HEK293 (cell line): ENCODE measurements around the gene GPR141.

ENCODE experiments used
- CTCF ChIA-PET: fragments of 350-600 bp; formaldehyde crosslinking; extraction: SDS; loops from one replicate; lab custom pipeline; 2021; ENCODE audit warnings: antibody characterized with exemption; lab: Yijun Ruan, JAX
- POLR2A ChIA-PET: fragments of 300-600 bp; formaldehyde crosslinking; extraction: SDS; loops from one replicate; lab custom pipeline; 2020; ENCODE audit warnings: antibody characterized with exemption, inconsistent platforms; lab: Yijun Ruan, JAX
- H3K27ac ChIP-seq: fragments of 200-500 bp; sonication (Bioruptor generic); 2 replicates; pipeline ENCODE4 v1.5.1; 2014; ENCODE audit warnings: low read depth, low read length, control low read depth, inconsistent platforms; ENCODE audit errors: extremely low read depth
- H3K36me3 ChIP-seq, 2 experiments: fragments of 200-500 bp in 1 of 2; sonication (Bioruptor generic) in 1 of 2; 1 replicate in 1 of 2; 2 replicates in 1 of 2; pipeline ENCODE4 v1.5.1; 2014 to 2017; ENCODE audit warnings: inconsistent platforms in 2 of 2, low read length in 2 of 2; ENCODE audit not compliant: control insufficient read depth in 2 of 2, insufficient read depth in 1 of 2
- H3K4me1 ChIP-seq: fragments of 200-500 bp; sonication (Bioruptor generic); 2 replicates; pipeline ENCODE4 v1.5.1; 2014; ENCODE audit warnings: mild to moderate bottlenecking, low read length, inconsistent platforms; ENCODE audit not compliant: control insufficient read depth, insufficient read depth
- H3K4me3 ChIP-seq: 2 replicates; pipeline ENCODE4 v1.5.1; 2011; ENCODE audit warnings: low read depth, mild to moderate bottlenecking, control low read depth, low read length, moderate library complexity
- H3K9me3 ChIP-seq: fragments of 200-500 bp; sonication (Bioruptor generic); 2 replicates; pipeline ENCODE4 v1.5.1; 2014; ENCODE audit warnings: low read depth, low read length, inconsistent platforms; ENCODE audit not compliant: control insufficient read depth, insufficient read depth
- BCL11A ChIP-seq: fragments of 450-650 bp; formaldehyde crosslinking; IDR thresholded peaks from 2 replicates; pipeline ENCODE4 v1.5.1; 2016; ENCODE audit warnings: low read depth, missing biosample characterization, missing genetic modification characterization
- BCL11B ChIP-seq: fragments of 450-650 bp; formaldehyde crosslinking; IDR thresholded peaks from 2 replicates; pipeline ENCODE4 v1.5.1; 2016; ENCODE audit warnings: low read depth, missing biosample characterization, missing genetic modification characterization
- IKZF3 ChIP-seq: fragments of 450-650 bp; IDR thresholded peaks from 2 replicates; pipeline ENCODE4 v1.5.0; 2018; ENCODE audit warnings: missing biosample characterization, mild to moderate bottlenecking, missing genetic modification characterization, moderate library complexity
- KLF16 ChIP-seq: fragments of 450-650 bp; formaldehyde crosslinking; IDR thresholded peaks from 2 replicates; pipeline ENCODE4 v1.5.1; 2017; ENCODE audit warnings: missing biosample characterization, missing genetic modification characterization
- MYNN ChIP-seq: fragments of 450-650 bp; formaldehyde crosslinking; IDR thresholded peaks from 2 replicates; pipeline ENCODE4 v1.5.1; 2016; ENCODE audit warnings: missing biosample characterization, missing genetic modification characterization, borderline replicate concordance
- PRDM6 ChIP-seq: fragments of 450-650 bp; formaldehyde crosslinking; IDR thresholded peaks from 2 replicates; pipeline ENCODE4 v1.5.1; 2017; ENCODE audit warnings: missing biosample characterization, missing genetic modification characterization
- SALL2 ChIP-seq: fragments of 450-650 bp; formaldehyde crosslinking; IDR thresholded peaks from 2 replicates; pipeline ENCODE4 v1.5.0; 2017; ENCODE audit warnings: missing biosample characterization, mild to moderate bottlenecking, missing genetic modification characterization, borderline replicate concordance
- TSHZ1 ChIP-seq: fragments of 450-650 bp; formaldehyde crosslinking; IDR thresholded peaks from 2 replicates; pipeline ENCODE4 v1.5.1; 2016; ENCODE audit warnings: missing biosample characterization, missing genetic modification characterization, borderline replicate concordance
- ZIC2 ChIP-seq: fragments of 450-650 bp; formaldehyde crosslinking; IDR thresholded peaks from 2 replicates; pipeline ENCODE4 v1.5.1; 2016; ENCODE audit warnings: missing biosample characterization, missing genetic modification characterization
- ZNF155 ChIP-seq: fragments of 450-650 bp; formaldehyde crosslinking; IDR thresholded peaks from 2 replicates; pipeline ENCODE4 v1.5.1; 2016; ENCODE audit warnings: missing biosample characterization, missing genetic modification characterization
- ZNF175 ChIP-seq: fragments of 450-650 bp; formaldehyde crosslinking; IDR thresholded peaks from 2 replicates; pipeline ENCODE4 v1.5.1; 2016; ENCODE audit warnings: missing biosample characterization, missing genetic modification characterization
- ZNF223 ChIP-seq: fragments of 450-650 bp; formaldehyde crosslinking; IDR thresholded peaks from 2 replicates; pipeline ENCODE4 v1.5.1; 2016; ENCODE audit warnings: missing biosample characterization, missing genetic modification characterization
- ZNF24 ChIP-seq: fragments of 450-650 bp; formaldehyde crosslinking; IDR thresholded peaks from 2 replicates; pipeline ENCODE4 v1.5.1; 2016; ENCODE audit warnings: missing biosample characterization, missing genetic modification characterization
- ZNF248 ChIP-seq: fragments of 450-650 bp; formaldehyde crosslinking; IDR thresholded peaks from 2 replicates; pipeline ENCODE4 v1.5.1; 2017; ENCODE audit warnings: missing biosample characterization, missing genetic modification characterization
- ZNF311 ChIP-seq: fragments of 450-650 bp; formaldehyde crosslinking; IDR thresholded peaks from 2 replicates; pipeline ENCODE4 v1.5.1; 2017; ENCODE audit warnings: missing biosample characterization, missing genetic modification characterization, borderline replicate concordance
- ZNF335 ChIP-seq: fragments of 450-650 bp; formaldehyde crosslinking; conservative IDR thresholded peaks from 2 replicates; pipeline ENCODE4 v1.5.1; 2016; ENCODE audit warnings: missing biosample characterization, missing genetic modification characterization
- ZNF350 ChIP-seq: fragments of 450-650 bp; formaldehyde crosslinking; IDR thresholded peaks from 2 replicates; pipeline ENCODE4 v1.5.0; 2017; ENCODE audit warnings: missing biosample characterization, mild to moderate bottlenecking, missing genetic modification characterization
- ZNF398 ChIP-seq: fragments of 450-650 bp; formaldehyde crosslinking; IDR thresholded peaks from 2 replicates; pipeline ENCODE4 v1.5.1; 2017; ENCODE audit warnings: missing biosample characterization, missing genetic modification characterization
- ZNF426 ChIP-seq: fragments of 450-650 bp; formaldehyde crosslinking; IDR thresholded peaks from 2 replicates; pipeline ENCODE4 v1.5.1; 2017; ENCODE audit warnings: missing biosample characterization, missing genetic modification characterization, mild to moderate bottlenecking, inconsistent platforms, moderate library complexity
- ZNF473 ChIP-seq: fragments of 450-650 bp; formaldehyde crosslinking; IDR thresholded peaks from 2 replicates; pipeline ENCODE4 v1.5.1; 2017; ENCODE audit warnings: missing biosample characterization, missing genetic modification characterization
- ZNF549 ChIP-seq: fragments of 450-650 bp; IDR thresholded peaks from 2 replicates; pipeline ENCODE4 v1.5.1; 2018; ENCODE audit warnings: missing biosample characterization, missing genetic modification characterization, mild to moderate bottlenecking, inconsistent platforms, moderate library complexity
- ZNF792 ChIP-seq: fragments of 450-650 bp; formaldehyde crosslinking; IDR thresholded peaks from 2 replicates; pipeline ENCODE4 v1.5.1; 2016; ENCODE audit warnings: missing biosample characterization, missing genetic modification characterization

GPR141 gene

GRCh38 chr7:37683246-37684120 is at the start of gene GPR141:
TSS of gene GPR141 (plus strand) at chr7:37683766. CDS start at chr7:37740394, 56,628 bp downstream.
- Histone ChIP-seq H3K27ac (no peak within 1 kb of the TSS), H3K4me3 (no peak within 1 kb of the TSS), H3K36me3 (no peaks in the 10 kb centered on the region), H3K4me1 (no peaks in the 10 kb centered on the region), H3K9me3 (no peaks in the 10 kb centered on the region)
- TF ChIP-seq ZNF398 (no peak), ZNF350 (no peak), SALL2 (tag by site-specific recombination) (no peak), ZNF549 (tag by site-specific recombination) (0 out of 2 replicates have a peak, but pooled peaks have one; percentile 15), KLF16 (tag by site-specific recombination) (no peak)
- POLR2A ChIA-PET: no interaction called here
- CTCF ChIA-PET: interaction anchor here (0.6 kb wide), 1 partner anchor 47 kb away, joined by 3 read pairs; no protein-coding TSS in a partner anchor

- Histone ChIP-seq H3K4me1 (0 out of 2 replicates have a peak, but pooled peaks cover 2% of the 10 kb centered on the region), H3K27ac (no peak overlapping the region), H3K36me3 (no peaks in the 10 kb centered on the region), H3K9me3 (no peaks in the 10 kb centered on the region; the same call in 1 of the 2 replicates)
- ChIA-PET CTCF (interaction anchor here (0.6 to 0.9 kb wide), 2 partner anchors 11 to 345 kb away, joined by 3 read pairs; no protein-coding TSS in a partner anchor), POLR2A (no interaction called here)
- TF ChIP-seq IKZF3 (no peak), PRDM6 (tag by site-specific recombination) (no peak), ZNF223 (tag by site-specific recombination) (no peak), ZIC2 (tag by site-specific recombination) (no peak), ZNF311 (tag by site-specific recombination) (no peak), ZNF248 (tag by site-specific recombination) (no peak), BCL11B (tag by site-specific recombination) (no peak)
- TF ChIP-seq, all 188 proteins: peak for 0
- H3K4me3 ChIP-seq: no peak overlapping the region
These were observed 48.2 kb upstream of the GPR141 start for GRCh38 chr7:37635346-37635745.

GRCh38 chr7:37642028-37642540 is 41.5 kb upstream of the GPR141 start:
- ChIA-PET CTCF (no interaction called here), POLR2A (no interaction called here)
- no peaks in the 10 kb centered on the region for H3K36me3 ChIP-seq
- H3K4me1 ChIP-seq: no peaks in the 10 kb centered on the region
- H3K9me3 ChIP-seq: no peaks in the 10 kb centered on the region
- no peak overlapping the region for H3K4me3 ChIP-seq
- TF ChIP-seq ZNF175 (tag by site-specific recombination): no peak
- TF ChIP-seq ZNF335: no peak
- no peak for TF ChIP-seq ZNF24 (tag by site-specific recombination)
- TF ChIP-seq ZNF155: no peak
- TF ChIP-seq ZNF473 (tag by site-specific recombination): no peak
- no peak for TF ChIP-seq MYNN
- TF ChIP-seq ZNF792 (tag by site-specific recombination): no peak
- no peak for TF ChIP-seq BCL11A (tag by site-specific recombination)
- TF ChIP-seq ZNF426 (tag by site-specific recombination): no peak
- no peak for TF ChIP-seq TSHZ1
- no peak overlapping the region for H3K27ac ChIP-seq
